ENCODE results near the gene APEH. TPM values are rescaled to one million over a fixed set of nuclear protein-coding genes. Genes with fewer than 3 reads are reported as not detected.
A peak's percentile ranks its signal among the peaks of the same experiment; 100 is the strongest.

Gene APEH
- total RNA-seq, 1 experiment from 2014 or later = 301 TPM

- in situ Hi-C loops (cut with HindIII; ENCODE audit: low sequenced_read_pairs) = no loop called here
- DNase-seq (ENCODE audit: low spot score) = no peak
Measured at GRCh38 chr3:49718858-49719213, 44.7 kb downstream of the APEH start.

GRCh38 chr3:49719214-49719884 is 45.2 kb downstream of the APEH start, which contains the start of gene AMIGO3:
AMIGO3 (minus strand) TSS chr3:49719684; CDS start chr3:49719465, 219 bp downstream.
- peak; percentile 98 for DNase-seq (ENCODE audit: low spot score)
- in situ Hi-C loops (cut with HindIII; ENCODE audit: low sequenced_read_pairs) = no loop called here

- in situ Hi-C loops (cut with HindIII; ENCODE audit: low sequenced_read_pairs) = no loop called here
- DNase-seq (ENCODE audit: low spot score) = no peak
Measured at GRCh38 chr3:49720855-49721595, 46.9 kb downstream of the APEH start.

GRCh38 chr3:49721596-49721895 is 47.4 kb downstream of the APEH start:
- in situ Hi-C loops (cut with HindIII; ENCODE audit: low sequenced_read_pairs) = no loop called here
- no peak for DNase-seq (ENCODE audit: low spot score)

- in situ Hi-C loops (cut with HindIII; ENCODE audit: low sequenced_read_pairs) = no loop called here
- no peak for DNase-seq (ENCODE audit: low spot score)
Measured at GRCh38 chr3:49721896-49722781, 48.0 kb downstream of the APEH start.

GRCh38 chr3:49722896-49723295 is 48.7 kb downstream of the APEH start:
- in situ Hi-C loops (cut with HindIII; ENCODE audit: low sequenced_read_pairs) = no loop called here
- no peak for DNase-seq (ENCODE audit: low spot score)

- DNase-seq (ENCODE audit: low spot score) = peak; percentile 47
- in situ Hi-C loops (cut with HindIII; ENCODE audit: low sequenced_read_pairs) = no loop called here
Measured at GRCh38 chr3:49723296-49723627, 49.1 kb downstream of the APEH start.

- DNase-seq (ENCODE audit: low spot score) = peak; percentile 94
- in situ Hi-C loops (cut with HindIII; ENCODE audit: low sequenced_read_pairs) = no loop called here
Measured at GRCh38 chr3:49723628-49724551, 49.7 kb downstream of the APEH start, which contains the start of gene GMPPB. GMPPB (minus strand) TSS chr3:49723951; CDS start chr3:49723726, 225 bp downstream.

- no peak for DNase-seq (ENCODE audit: low spot score)
- in situ Hi-C loops (cut with HindIII; ENCODE audit: low sequenced_read_pairs) = no loop called here
Measured at GRCh38 chr3:49724586-49724985, 50.4 kb downstream of the APEH start.

GRCh38 chr3:49725906-49726681 is 51.9 kb downstream of the APEH start:
- no peak for DNase-seq (ENCODE audit: low spot score)
- in situ Hi-C loops (cut with HindIII; ENCODE audit: low sequenced_read_pairs) = no loop called here

- in situ Hi-C loops (cut with HindIII; ENCODE audit: low sequenced_read_pairs) = no loop called here
- no peak for DNase-seq (ENCODE audit: low spot score)
Measured at GRCh38 chr3:49727154-49727923, 53.2 kb downstream of the APEH start.

- no peak for DNase-seq (ENCODE audit: low spot score)
- in situ Hi-C loops (cut with HindIII; ENCODE audit: low sequenced_read_pairs) = no loop called here
Measured at GRCh38 chr3:49727924-49728361, 53.8 kb downstream of the APEH start.

- in situ Hi-C loops (cut with HindIII; ENCODE audit: low sequenced_read_pairs) = no loop called here
- DNase-seq (ENCODE audit: low spot score) = no peak
Measured at GRCh38 chr3:49729966-49730609, 55.9 kb downstream of the APEH start.

- in situ Hi-C loops (cut with HindIII; ENCODE audit: low sequenced_read_pairs) = no loop called here
- DNase-seq (ENCODE audit: low spot score) = no peak
Measured at GRCh38 chr3:49732597-49732996, 58.4 kb downstream of the APEH start.

GRCh38 chr3:49733551-49733950 is 59.4 kb downstream of the APEH start:
- in situ Hi-C loops (cut with HindIII; ENCODE audit: low sequenced_read_pairs) = no loop called here
- DNase-seq (ENCODE audit: low spot score) = no peak

Measured in G401 (cell line).